Transverse colon (tissue), 4 donors: ENCODE results near the gene RAD51D. TPM values are rescaled to one million over a fixed set of nuclear protein-coding genes. Genes with fewer than 3 reads are reported as not detected.

Source experiments
- DNase-seq: peaks from one replicate; pipeline ENCODE4 v3.0.0-alpha.2; 2019
- H3K27ac ChIP-seq, 4 donors: fragments of 200-600 bp; sonication (generic); 2 replicates each; pipeline ENCODE4 v1.5.1; 2016 to 2018; ENCODE audit warnings: inconsistent platforms in 4 of 4
- H3K27me3 ChIP-seq: fragments of 200-600 bp; sonication (generic); 2 replicates; pipeline ENCODE4 v1.5.1; 2017; ENCODE audit warnings: inconsistent platforms
- H3K36me3 ChIP-seq, 4 donors: fragments of 200-600 bp; sonication (generic); 2 replicates each; pipeline ENCODE4 v1.5.1; 2017 to 2019; ENCODE audit warnings: inconsistent platforms in 4 of 4
- H3K4me1 ChIP-seq, 4 donors: fragments of 200-600 bp; sonication (generic); 2 replicates each; pipeline ENCODE4 v1.5.1; 2017 to 2020; ENCODE audit warnings: inconsistent platforms in 4 of 4
- H3K4me3 ChIP-seq, 4 donors: fragments of 200-600 bp; sonication (generic); 1 replicate in 1 of 4; 2 replicates in 3 of 4; pipeline versions ENCODE4 v1.5.1 to v1.6.1; 2017 to 2019; ENCODE audit warnings: inconsistent platforms in 4 of 4
- H3K9me3 ChIP-seq, 2 donors: fragments of 200-600 bp; sonication (generic); 2 replicates each; pipeline ENCODE4 v1.5.1; 2017 to 2019; ENCODE audit warnings: inconsistent platforms in 2 of 2
- EP300 ChIP-seq: sonication (generic); formaldehyde crosslinking; IDR thresholded peaks from one replicate; pipeline ENCODE4 v1.6.1; 2017; ENCODE audit warnings: antibody characterized with exemption, low read depth
- POLR2A ChIP-seq: fragments of 450-650 bp; IDR thresholded peaks from one replicate; pipeline ENCODE4 v1.6.1; 2016; ENCODE audit warnings: antibody characterized with exemption, mild to moderate bottlenecking, moderate library complexity
- POLR2AphosphoS5 ChIP-seq, 3 donors: sonication (generic); formaldehyde crosslinking; IDR thresholded peaks; one replicate each; pipeline ENCODE4 v1.6.1; 2016; ENCODE audit warnings: antibody characterized with exemption in 3 of 3
- WGBS, 2 donors: methylation state at CpG; one replicate each; pipeline ENCODE4 v1.1.5; 2018; ENCODE audit warnings: low coverage in 1 of 2; 5-methylcytosine and 5-hydroxymethylcytosine counted together
- in situ Hi-C, 4 donors: fragments of 200-750 bp; cut with MboI; loops; one replicate each; pipeline versions ENCODE4 v1.15.0 to v1.15.1; 2017; ENCODE audit warnings: low sequenced_read_pairs in 3 of 4, low pct_ligation_motif_present in 1 of 4, low pct_unique_long_range_greater_than_20kb in 1 of 4
- intact Hi-C: fragments of 100-400 bp; cut with DNase I; formaldehyde crosslinking; loops from one replicate; pipeline ENCODE4 v1.15.1; 2023; ENCODE audit warnings: low total_unique reads
- total RNA-seq, 4 donors: library from RNA; depleted of rRNA; stranded (reverse); fragments of >200 nt; gene quantifications; one replicate each; pipeline ENCODE4 v1.1.0, GENCODE V29; 2016
- TF ChIP-seq, protein P1 (sequence below), 5 experiments: fragments of 200-600 bp in 3 of 5; fragments of 450-650 bp in 2 of 5; sonication (generic) in 3 of 5; IDR thresholded peaks; 1 replicate in 2 of 5; 2 replicates in 3 of 5; pipeline ENCODE4 v1.5.1; 2016 to 2017; ENCODE audit warnings: antibody characterized with exemption in 5 of 5, inconsistent platforms in 3 of 5, mild to moderate bottlenecking in 2 of 5, moderate library complexity in 1 of 5

The RAD51D gene
- total RNA-seq, 4 donors from 2014 or later, result 5.6 to 60.3 (median 7.8) TPM

DNA sequence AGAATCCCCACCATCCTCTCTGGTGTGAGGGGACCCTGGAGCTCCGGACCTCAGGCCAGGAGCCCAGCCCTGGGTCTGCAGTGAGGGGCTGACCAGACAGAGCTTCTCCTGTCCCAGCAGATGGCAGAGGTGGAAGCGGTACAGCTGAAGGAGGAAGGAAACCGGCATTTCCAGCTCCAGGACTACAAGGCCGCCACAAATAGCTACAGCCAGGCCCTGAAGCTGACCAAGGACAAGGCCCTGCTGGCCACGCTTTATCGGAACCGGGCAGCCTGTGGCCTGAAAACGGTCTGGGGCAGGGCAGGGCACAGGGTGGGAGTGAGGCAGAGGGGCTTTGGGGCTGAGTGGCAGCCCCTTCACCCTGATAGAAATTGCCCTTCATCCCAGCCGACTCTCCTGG, 28.5 kb upstream of the RAD51D start:
- no peak for DNase-seq
- Histone ChIP-seq H3K36me3 (no peaks in the 10 kb centered on the region), H3K4me1 (no peaks in the 10 kb centered on the region), H3K27ac (no peak overlapping the region), H3K27me3 (peaks cover 4% of the 10 kb centered on the region), H3K4me3 (no peak overlapping the region), H3K9me3 (no peaks in the 10 kb centered on the region)
- in situ Hi-C loops (loop anchor here in 1 of 4 donors (25.0 kb wide), 3 partner anchors 561 to 736 kb away; partner anchors contain the start of genes RASL10B and TMEM132E), intact Hi-C loops (no loop called here)
- WGBS, 2 donors, result 79 to 80% methylated on average over 1 to 9 of the region's 9 CpGs
- TF ChIP-seq, protein P1, sequence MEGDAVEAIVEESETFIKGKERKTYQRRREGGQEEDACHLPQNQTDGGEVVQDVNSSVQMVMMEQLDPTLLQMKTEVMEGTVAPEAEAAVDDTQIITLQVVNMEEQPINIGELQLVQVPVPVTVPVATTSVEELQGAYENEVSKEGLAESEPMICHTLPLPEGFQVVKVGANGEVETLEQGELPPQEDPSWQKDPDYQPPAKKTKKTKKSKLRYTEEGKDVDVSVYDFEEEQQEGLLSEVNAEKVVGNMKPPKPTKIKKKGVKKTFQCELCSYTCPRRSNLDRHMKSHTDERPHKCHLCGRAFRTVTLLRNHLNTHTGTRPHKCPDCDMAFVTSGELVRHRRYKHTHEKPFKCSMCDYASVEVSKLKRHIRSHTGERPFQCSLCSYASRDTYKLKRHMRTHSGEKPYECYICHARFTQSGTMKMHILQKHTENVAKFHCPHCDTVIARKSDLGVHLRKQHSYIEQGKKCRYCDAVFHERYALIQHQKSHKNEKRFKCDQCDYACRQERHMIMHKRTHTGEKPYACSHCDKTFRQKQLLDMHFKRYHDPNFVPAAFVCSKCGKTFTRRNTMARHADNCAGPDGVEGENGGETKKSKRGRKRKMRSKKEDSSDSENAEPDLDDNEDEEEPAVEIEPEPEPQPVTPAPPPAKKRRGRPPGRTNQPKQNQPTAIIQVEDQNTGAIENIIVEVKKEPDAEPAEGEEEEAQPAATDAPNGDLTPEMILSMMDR (IDR thresholded peaks at IDR 0.05), result no peak
- TF ChIP-seq POLR2AphosphoS5 (IDR thresholded peaks at IDR 0.05) (no peak), EP300 (no peak)

DNA sequence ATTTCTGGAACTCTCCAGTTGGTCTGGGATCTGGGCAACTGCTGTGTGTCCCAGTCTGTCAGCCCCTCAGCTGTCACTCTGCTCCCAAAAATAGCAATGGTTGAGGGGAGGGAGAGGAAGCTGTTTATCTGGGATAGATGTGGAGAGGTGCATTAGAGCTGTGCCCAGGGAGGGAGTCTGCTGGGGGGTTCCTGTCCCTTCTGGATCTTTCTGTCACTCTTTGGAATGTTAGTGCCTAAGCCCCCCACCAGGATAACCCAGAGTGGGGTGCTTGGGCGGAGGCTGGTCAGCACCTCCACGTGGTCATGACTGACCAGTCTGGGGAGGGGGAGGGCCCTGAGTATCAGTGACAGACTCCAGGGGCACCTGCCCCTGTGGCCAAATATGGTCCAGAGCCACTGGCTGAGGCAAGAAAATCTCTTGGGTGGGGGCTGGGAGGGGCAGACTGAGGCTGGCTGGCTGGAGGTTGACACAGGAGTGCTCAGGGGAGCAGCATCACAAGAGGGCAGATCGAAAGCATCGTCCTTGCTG, 27.8 kb upstream of the RAD51D start, which contains the start of gene UNC45B:
Gene UNC45B, plus strand, starts transcription at position 443 of the 531 bp plus-strand sequence. CDS start 447 bp downstream, outside the sequence.
- H3K4me1 ChIP-seq, result peaks cover 0 to 1% (median under 1%) of the 10 kb centered on the region in 4 donors
- H3K4me3 ChIP-seq, result no peak within 1 kb of the TSS
- H3K27ac ChIP-seq, result no peak within 1 kb of the TSS
- H3K27me3 ChIP-seq, result peaks cover 4% of the 10 kb centered on the region
- no peaks in the 10 kb centered on the region for H3K9me3 ChIP-seq
- WGBS, 2 donors, result 79% methylated on average over 4 of the region's 4 CpGs; no CpG with 5 or more reads in 1 of the 2 donors
- no peaks in the 10 kb centered on the region for H3K36me3 ChIP-seq
- intact Hi-C loops, result no loop called here
- in situ Hi-C loops, result loop anchor here in 1 of 4 donors (25.0 kb wide), 3 partner anchors 560 to 735 kb away; partner anchors contain the start of genes RASL10B and TMEM132E
- TF ChIP-seq POLR2AphosphoS5 (IDR thresholded peaks at IDR 0.05) (no peak), EP300 (no peak), POLR2A (no peak)
- TF ChIP-seq, protein P1 (IDR thresholded peaks at IDR 0.05), result no peak
- no peak for DNase-seq

DNA sequence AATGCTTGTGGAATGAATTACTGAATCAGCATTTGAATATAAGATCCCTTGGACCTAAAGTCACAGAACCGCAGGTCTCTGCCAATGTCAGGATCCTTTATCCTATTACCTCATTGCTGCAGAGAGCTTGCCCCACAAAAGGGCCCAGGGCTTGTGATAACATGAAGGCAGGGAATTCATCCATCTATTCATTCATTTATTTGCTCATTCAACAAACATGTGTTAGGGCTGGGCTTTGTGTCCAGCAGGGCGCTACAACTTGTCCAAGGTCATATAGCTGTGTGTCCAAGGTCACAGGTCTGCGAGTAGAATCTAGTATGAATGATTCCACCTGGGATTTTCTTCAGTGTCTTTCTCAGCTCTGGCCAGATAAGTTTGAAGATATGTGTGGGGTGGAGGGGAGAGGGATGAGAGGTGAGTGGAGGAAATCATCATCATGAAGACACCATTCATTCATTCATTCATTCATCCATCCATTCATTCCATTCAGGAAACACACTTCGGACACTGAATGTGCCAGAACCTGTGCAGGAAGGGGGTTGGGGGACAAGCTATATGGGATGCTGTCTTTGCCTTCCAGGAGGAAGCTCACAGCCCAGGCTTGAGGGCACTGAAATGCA, 26.7 kb upstream of the RAD51D start:
- intact Hi-C loops (no loop called here), in situ Hi-C loops (loop anchor here in 1 of 4 donors (25.0 kb wide), 3 partner anchors 559 to 734 kb away; partner anchors contain the start of genes RASL10B and TMEM132E)
- Histone ChIP-seq H3K27ac (no peak overlapping the region), H3K27me3 (peaks cover 4% of the 10 kb centered on the region), H3K9me3 (no peaks in the 10 kb centered on the region), H3K36me3 (no peaks in the 10 kb centered on the region), H3K4me3 (no peak overlapping the region), H3K4me1 (peaks cover 0 to 8% (median 5%) of the 10 kb centered on the region in 4 donors)
- no peak for TF ChIP-seq POLR2AphosphoS5 (IDR thresholded peaks at IDR 0.05)
- TF ChIP-seq, protein P1 (IDR thresholded peaks at IDR 0.05), result no peak
- TF ChIP-seq POLR2A, result no peak
- TF ChIP-seq EP300, result no peak
- DNase-seq, result no peak
- 50 to 79% methylated on average over 2 to 4 of the region's 4 CpGs for WGBS, 2 donors

DNA sequence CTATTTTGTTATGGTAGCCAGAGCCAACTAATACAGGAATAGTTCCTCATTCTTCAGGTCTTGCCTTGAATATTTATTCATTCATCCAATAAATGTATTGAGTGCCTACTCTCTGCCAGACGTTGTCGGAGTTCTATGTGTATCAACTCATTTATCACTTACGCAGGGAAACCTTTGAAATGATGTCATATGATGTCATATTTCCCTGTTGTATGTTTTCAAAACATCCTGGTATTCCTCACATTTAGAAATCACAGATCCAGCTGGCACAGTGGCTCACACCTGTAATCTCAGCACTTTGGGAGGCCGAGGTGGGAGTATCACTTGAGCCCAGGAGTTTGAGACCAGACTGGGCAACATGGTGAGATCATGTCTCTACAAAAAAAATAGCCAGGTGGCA, 25.2 kb upstream of the RAD51D start:
- Histone ChIP-seq H3K9me3 (no peaks in the 10 kb centered on the region), H3K4me3 (no peak overlapping the region), H3K4me1 (peaks cover 0 to 18% (median 13%) of the 10 kb centered on the region in 4 donors), H3K27me3 (peaks cover 4% of the 10 kb centered on the region), H3K27ac (no peak overlapping the region), H3K36me3 (no peaks in the 10 kb centered on the region)
- TF ChIP-seq, protein P1 (IDR thresholded peaks at IDR 0.05), result no peak
- TF ChIP-seq POLR2A (no peak), EP300 (no peak), POLR2AphosphoS5 (IDR thresholded peaks at IDR 0.05) (no peak)
- DNase-seq, result no peak
- 66 to 78% methylated on average over 3 to 4 of the region's 4 CpGs for WGBS, 2 donors
- intact Hi-C loops, result no loop called here
- in situ Hi-C loops, result loop anchor here in 1 of 4 donors (25.0 kb wide), 3 partner anchors 558 to 733 kb away; partner anchors contain the start of genes RASL10B and TMEM132E
